GM21723 (cell line): ENCODE data around the gene SYF2.
"Not testable (repeated sequence)": the region's sequence is repeated elsewhere in the genome, so short reads cannot be mapped to it uniquely, and the experiment has no call there.

Source experiments
- ATAC-seq: cut with Tn5 transposase; IDR thresholded peaks from one replicate; pipeline ENCODE4 v1.9.1; 2021; ENCODE audit warnings: mild to moderate bottlenecking, moderate library complexity; ENCODE audit not compliant: unreplicated experiment

SYF2 gene

GRCh38 chr1:25246600-25247023 lies 14.3 kb upstream of the SYF2 start:
- peak; percentile 5 for ATAC-seq

- ATAC-seq = peak; percentile 3
Measured at GRCh38 chr1:25245809-25246599, 13.7 kb upstream of the SYF2 start.

DNA sequence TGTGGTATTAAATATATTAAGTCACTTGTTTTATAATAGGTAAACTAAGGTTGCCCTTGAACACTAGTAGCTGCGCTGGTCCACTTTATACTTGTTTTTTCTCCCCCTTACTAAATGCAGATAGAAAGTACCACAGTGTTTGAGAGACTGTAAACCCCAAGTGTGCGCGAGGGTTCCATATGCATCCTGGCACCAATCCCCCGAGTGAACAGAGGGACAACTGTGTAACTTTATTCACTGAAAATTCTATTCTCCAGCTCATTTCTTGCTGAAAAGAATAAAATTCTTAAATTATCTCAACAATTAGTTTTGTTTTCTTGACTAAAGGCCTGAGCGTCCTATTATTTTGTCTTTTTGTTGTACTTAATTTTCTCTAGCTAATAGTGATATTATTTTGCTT lies 13.1 kb upstream of the SYF2 start:
- ATAC-seq = no peak

DNA sequence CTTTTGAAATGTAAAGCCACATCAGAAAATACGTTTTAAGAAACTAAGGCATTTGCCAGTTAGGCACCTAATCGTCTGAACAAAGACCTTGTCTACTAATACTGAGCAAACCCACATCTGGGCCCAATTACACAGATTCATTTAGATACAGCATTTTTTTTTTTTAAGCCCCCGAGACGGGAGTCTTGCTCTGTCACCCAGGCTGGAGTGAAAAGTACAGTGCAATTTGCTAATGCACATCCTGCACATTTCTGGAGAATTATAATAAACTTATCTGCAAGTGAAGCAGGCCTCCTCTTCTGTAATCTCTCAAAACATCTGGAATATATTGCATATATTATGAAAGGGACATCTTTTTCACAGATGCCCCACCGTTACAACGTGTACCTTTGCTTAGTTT lies 11.6 kb upstream of the SYF2 start:
- ATAC-seq = no peak

GRCh38 chr1:25239681-25240541 lies 7.6 kb upstream of the SYF2 start:
- peak; percentile 67 for ATAC-seq

DNA sequence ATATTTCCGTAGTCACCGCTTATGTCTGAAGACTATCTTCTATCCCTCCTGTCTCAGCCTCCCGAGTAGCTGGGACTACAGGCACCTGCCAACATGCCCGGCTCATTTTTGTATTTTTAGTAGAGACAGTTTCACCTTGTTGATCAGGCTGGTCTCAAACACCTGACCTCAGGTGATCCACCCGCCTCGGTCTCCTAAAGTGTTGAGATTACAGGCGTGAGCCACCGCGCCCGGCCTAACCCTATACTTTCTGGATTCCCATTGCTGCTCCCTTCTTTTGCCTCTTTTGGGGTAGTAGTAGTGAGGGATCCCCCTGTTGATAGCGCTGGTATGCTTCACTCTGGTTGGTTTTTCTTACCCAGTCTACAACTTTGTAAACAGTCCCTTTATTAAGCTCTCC lies 5.7 kb upstream of the SYF2 start:
- no peak for ATAC-seq

- ATAC-seq = not testable (repeated sequence)
Measured at GRCh38 chr1:25236261-25236660, 4.0 kb upstream of the SYF2 start.

DNA sequence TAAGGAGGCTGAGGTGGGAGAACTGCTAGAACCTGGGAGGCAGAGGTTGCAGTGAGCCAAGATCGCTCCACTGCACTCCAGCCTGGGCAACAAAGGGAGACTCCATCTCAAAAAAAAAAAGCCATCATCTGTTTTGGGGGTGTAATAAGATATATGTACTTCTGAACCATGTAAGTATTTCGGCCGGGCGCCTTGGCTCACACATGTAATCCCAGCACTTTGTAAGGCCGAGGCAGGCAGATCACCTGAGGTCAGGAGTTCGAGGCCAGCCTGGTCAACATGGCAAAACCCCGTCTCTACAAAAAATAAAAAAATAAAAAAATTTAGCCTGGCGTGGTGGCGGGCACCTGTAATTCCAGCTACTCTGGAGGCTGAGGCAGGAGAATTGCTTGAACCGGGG lies 3.1 kb upstream of the SYF2 start:
- not testable (repeated sequence) for ATAC-seq

- peak; percentile 64 for ATAC-seq
Measured at GRCh38 chr1:25232866-25233784, 823 bp upstream of the SYF2 start.

DNA sequence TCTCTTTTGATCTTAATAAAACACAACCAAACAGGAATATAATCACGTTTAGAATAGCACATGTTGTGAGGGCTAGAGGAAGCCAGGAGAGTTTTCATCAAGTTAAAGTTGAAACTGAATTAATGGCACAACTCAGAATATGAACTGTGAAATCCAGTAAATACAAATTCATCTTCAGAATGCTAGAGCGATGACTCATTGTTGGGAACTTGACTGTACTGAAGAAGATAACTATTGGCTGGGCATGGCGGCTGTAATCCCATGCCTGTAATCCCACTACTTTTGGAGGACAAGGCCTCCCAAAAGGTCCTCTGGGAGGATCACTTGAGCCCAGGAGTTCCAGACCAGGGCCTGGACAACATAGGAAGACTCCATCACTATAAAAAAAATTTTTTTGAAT lies 8.8 kb downstream of the SYF2 start:
- ATAC-seq = no peak

DNA sequence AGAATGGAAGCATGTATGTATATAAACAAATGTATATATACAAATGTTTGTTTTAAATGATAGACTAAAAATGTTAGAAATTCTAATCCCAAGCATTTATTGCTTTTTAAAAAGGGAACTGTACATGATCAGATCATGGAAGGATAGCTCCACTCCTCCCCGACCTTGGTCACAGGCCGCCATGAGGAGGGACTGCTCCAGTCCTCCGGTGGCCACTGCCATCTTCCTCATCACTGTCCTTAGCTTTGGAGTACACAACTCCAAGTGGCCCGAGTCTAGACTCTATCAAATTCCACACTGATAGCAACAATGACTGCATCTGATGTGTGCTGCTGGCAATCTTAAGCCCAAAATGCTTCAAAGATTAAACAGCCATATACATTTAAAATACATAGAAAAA lies 9.7 kb downstream of the SYF2 start:
- ATAC-seq = no peak

GRCh38 chr1:25220666-25221065 lies 11.6 kb downstream of the SYF2 start:
- ATAC-seq = no peak

DNA sequence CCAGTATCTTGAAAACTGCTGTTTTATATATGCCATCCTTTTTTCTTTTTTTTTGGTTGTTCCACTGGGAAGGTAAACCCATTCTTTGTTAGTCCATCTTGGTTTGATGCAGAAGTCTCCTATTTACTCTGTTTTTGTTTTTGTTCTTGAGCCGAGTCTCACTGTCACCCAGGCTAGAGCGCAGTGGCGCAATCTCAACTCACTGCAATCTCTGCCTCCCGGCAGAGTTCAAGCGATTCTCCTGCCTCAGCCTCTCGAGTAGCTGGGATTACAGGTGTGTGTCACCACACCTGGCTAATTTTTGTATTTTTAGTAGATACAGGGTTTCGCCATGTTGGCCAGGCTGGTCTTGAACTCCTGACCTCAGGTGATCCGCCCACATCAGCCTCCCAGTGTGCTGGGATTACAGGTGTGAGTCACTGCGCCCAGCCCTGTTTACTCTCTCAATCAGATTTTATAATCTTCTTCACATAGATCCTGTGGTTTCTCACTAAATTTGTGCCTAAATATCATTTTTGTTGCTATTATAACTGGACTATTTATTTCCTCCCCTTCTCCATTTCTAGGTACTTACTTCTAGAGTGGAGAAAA lies 12.5 kb downstream of the SYF2 start:
- ATAC-seq = no peak

DNA sequence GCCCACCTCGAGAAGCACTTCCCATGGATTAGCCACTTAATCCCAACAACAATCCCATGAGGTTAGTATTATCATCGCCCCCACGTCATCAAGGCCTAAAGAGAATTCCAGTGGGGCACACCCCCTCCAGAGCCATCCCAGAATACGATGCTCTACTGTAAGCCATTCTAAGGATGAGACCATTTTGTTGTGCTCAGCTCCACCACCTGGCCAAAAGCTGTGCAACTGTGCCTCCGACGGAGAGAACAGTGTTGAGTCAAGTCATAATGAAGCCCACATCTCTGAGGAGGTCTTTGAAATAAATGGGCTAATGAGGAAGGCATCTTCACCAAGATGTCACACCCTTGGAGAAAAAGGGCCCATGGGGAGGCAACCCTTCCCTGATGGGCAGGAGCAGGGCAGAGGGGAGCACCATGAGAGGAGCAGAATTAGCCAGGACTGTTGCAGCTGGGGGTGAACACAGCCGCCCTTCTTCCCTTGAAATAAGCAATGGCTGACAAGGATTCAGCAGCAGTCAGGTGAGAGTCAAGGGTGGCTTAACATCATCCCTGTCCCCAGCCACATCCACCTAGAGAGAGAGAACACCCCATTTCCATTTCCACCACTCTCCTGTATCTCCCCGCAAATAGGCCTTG lies 14.6 kb downstream of the SYF2 start:
- no peak for ATAC-seq

- ATAC-seq = no peak
Measured at GRCh38 chr1:25217015-25217414, 15.3 kb downstream of the SYF2 start.

DNA sequence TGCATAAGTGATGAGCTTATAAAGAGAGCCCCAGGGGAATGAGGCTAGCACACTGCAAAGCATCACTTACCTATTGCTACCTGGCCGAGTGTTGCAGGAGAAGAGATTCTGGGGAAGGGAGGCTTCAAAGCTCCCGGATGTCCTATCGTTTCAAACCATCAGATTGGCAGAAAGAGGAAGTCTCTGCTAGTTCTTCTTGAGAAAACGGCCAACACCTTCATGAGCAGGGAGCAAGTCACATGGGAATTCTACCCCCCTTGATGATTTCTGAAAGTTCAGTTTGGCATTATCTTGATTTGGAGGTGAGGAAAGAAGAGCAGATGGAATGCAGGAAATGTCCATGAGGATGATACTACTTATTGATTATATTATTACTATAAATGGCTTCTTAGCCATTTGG lies 16.2 kb downstream of the SYF2 start:
- ATAC-seq = no peak

- ATAC-seq = no peak
Measured at GRCh38 chr1:25212725-25213124, 19.6 kb downstream of the SYF2 start.

DNA sequence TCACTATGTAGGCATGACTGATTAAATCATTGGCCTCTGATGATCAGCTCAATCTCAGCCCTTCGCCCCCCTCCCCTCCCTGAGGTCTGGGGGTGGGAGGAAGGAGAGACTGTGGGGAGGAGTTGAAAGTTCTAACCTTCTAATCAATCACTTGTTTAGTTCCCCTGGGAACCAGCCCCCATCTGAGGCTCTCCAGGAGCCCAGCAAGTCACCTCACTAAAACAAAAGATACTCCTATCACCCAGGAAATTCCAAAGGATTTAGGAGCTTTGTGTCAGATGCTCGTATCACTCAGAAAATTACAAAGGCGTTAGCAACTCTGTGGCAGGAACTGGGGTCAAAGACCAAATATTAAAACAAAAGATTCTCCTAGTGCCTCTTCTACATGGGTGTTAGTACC lies 21.6 kb downstream of the SYF2 start:
- no peak for ATAC-seq

DNA sequence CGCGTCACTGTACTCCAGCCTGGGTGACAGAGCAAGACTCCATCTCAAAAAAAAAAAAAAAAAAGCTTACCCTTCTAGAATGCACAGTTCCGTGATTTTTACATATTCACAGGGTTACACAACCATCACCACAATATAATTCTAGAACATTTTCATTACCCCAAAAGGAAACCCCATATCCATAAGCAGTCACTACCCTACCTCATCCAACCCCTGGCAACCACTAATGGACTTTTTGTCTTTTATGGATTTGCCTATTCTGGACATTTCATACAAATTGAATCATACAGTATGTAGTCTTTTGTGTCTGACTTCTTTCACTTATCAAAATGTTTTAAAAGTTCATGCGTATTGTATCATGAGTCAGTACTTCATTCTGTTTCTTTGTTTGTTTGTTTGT lies 22.8 kb downstream of the SYF2 start:
- ATAC-seq = no peak

- no peak for ATAC-seq
Measured at GRCh38 chr1:25208561-25209222, 23.6 kb downstream of the SYF2 start.
